Dedifferentiated amniotic fluid mesenchymal stem cell (primary cell): ENCODE measurements around the gene FXYD5.

ENCODE experiments used
- DNase-seq: peaks from one replicate; pipeline ENCODE4 v3.0.0-alpha.2; 2016; ENCODE audit errors: extremely low spot score

Gene FXYD5

GRCh38 chr19:35212241-35212640 is 57.7 kb downstream of the FXYD5 start:
- DNase-seq, result no peak

GRCh38 chr19:35213663-35214632 is 59.4 kb downstream of the FXYD5 start:
- peak; percentile 35 for DNase-seq

- no peak for DNase-seq
These were observed 60.4 kb downstream of the FXYD5 start for GRCh38 chr19:35214766-35215422.

GRCh38 chr19:35216016-35216832 is 61.7 kb downstream of the FXYD5 start:
- no peak for DNase-seq

GRCh38 chr19:35216833-35217648 is 62.5 kb downstream of the FXYD5 start:
- no peak for DNase-seq

GRCh38 chr19:35217649-35217990 is 63.1 kb downstream of the FXYD5 start:
- no peak for DNase-seq

- no peak for DNase-seq
These were observed 64.5 kb downstream of the FXYD5 start for GRCh38 chr19:35219008-35219407.
